Measurements from ENCODE around the gene VPS25. TPM values are rescaled to one million over a fixed set of nuclear protein-coding genes. Genes with fewer than 3 reads are reported as not detected.

VPS25 gene
- total RNA-seq, 2 donors from 2014 or later, result 114 to 126 TPM

- peaks cover 38% of the 10 kb centered on the region for H3K27me3 ChIP-seq (ENCODE audit: control insufficient read depth, insufficient read depth, low read length, poor library complexity, severe bottlenecking)
- Mint-ChIP-seq H3K4me1 (peaks cover 19% of the 10 kb centered on the region), H3K27me3 (ENCODE audit: insufficient read depth) (peaks cover 50% of the 10 kb centered on the region), H3K27ac (no peak overlapping the region), H3K36me3 (ENCODE audit: low read depth) (peaks cover 12% of the 10 kb centered on the region), H3K9me3 (no peaks in the 10 kb centered on the region), H3K4me3 (peak overlapping the region; percentile 57)
- H3K9ac ChIP-seq (ENCODE audit: extremely low read depth, low read length, poor library complexity, severe bottlenecking), result no peak overlapping the region
- no peak overlapping the region for H3K27ac ChIP-seq (ENCODE audit: low read depth, low read length)
- WGBS, 2 experiments (ENCODE audit: insufficient coverage in 1 of 2, insufficient read length in 1 of 2), result 86 to 89% methylated on average over 3 to 10 of the region's 10 CpGs
- no peaks in the 10 kb centered on the region for H3K4me1 ChIP-seq (ENCODE audit: control insufficient read depth, insufficient read depth, low read length)
- H3K36me3 ChIP-seq (ENCODE audit: control insufficient read depth, insufficient read depth, low read length), result peaks cover 10% of the 10 kb centered on the region
- no peaks in the 10 kb centered on the region for H3K9me3 ChIP-seq (ENCODE audit: control insufficient read depth, low read length)
- no peak for DNase-seq
- no peak for TF ChIP-seq CTCF (conservative IDR thresholded peaks at IDR 0.05)
- peak overlapping the region; percentile 71 for H3K4me3 ChIP-seq (ENCODE audit: low read length)
These were observed 8.5 kb downstream of the VPS25 start for GRCh38 chr17:42781639-42782165.

GRCh38 chr17:42782166-42783061 lies 9.2 kb downstream of the VPS25 start:
- DNase-seq, result no peak
- no peak overlapping the region for H3K4me3 Mint-ChIP-seq
- H3K9me3 ChIP-seq (ENCODE audit: control insufficient read depth, low read length), result no peaks in the 10 kb centered on the region
- H3K9ac ChIP-seq (ENCODE audit: extremely low read depth, low read length, poor library complexity, severe bottlenecking), result no peak overlapping the region
- H3K27me3 ChIP-seq (ENCODE audit: control insufficient read depth, insufficient read depth, low read length, poor library complexity, severe bottlenecking), result peaks cover 38% of the 10 kb centered on the region
- H3K36me3 ChIP-seq (ENCODE audit: control insufficient read depth, insufficient read depth, low read length), result peaks cover 9% of the 10 kb centered on the region
- 89 to 90% methylated on average over 11 to 25 of the region's 29 CpGs for WGBS, 2 experiments (ENCODE audit: insufficient coverage in 1 of 2, insufficient read length in 1 of 2)
- TF ChIP-seq CTCF (conservative IDR thresholded peaks at IDR 0.05), result no peak
- peaks cover 9% of the 10 kb centered on the region for H3K36me3 Mint-ChIP-seq (ENCODE audit: low read depth)
- no peak overlapping the region for H3K27ac ChIP-seq (ENCODE audit: low read depth, low read length)
- peaks cover 19% of the 10 kb centered on the region for H3K4me1 Mint-ChIP-seq
- H3K4me1 ChIP-seq (ENCODE audit: control insufficient read depth, insufficient read depth, low read length), result no peaks in the 10 kb centered on the region
- peaks cover 56% of the 10 kb centered on the region for H3K27me3 Mint-ChIP-seq (ENCODE audit: insufficient read depth)
- no peak overlapping the region for H3K4me3 ChIP-seq (ENCODE audit: low read length)
- H3K27ac Mint-ChIP-seq, result no peak overlapping the region
- no peaks in the 10 kb centered on the region for H3K9me3 Mint-ChIP-seq

GRCh38 chr17:42783062-42783790 lies 10.0 kb downstream of the VPS25 start:
- Histone ChIP-seq H3K9ac (ENCODE audit: extremely low read depth, low read length, poor library complexity, severe bottlenecking) (no peak overlapping the region), H3K27me3 (ENCODE audit: control insufficient read depth, insufficient read depth, low read length, poor library complexity, severe bottlenecking) (peaks cover 38% of the 10 kb centered on the region), H3K27ac (ENCODE audit: low read depth, low read length) (no peak overlapping the region), H3K4me3 (ENCODE audit: low read length) (no peak overlapping the region), H3K9me3 (ENCODE audit: control insufficient read depth, low read length) (no peaks in the 10 kb centered on the region), H3K36me3 (ENCODE audit: control insufficient read depth, insufficient read depth, low read length) (peaks cover 3% of the 10 kb centered on the region), H3K4me1 (ENCODE audit: control insufficient read depth, insufficient read depth, low read length) (no peaks in the 10 kb centered on the region)
- peaks cover 63% of the 10 kb centered on the region for H3K27me3 Mint-ChIP-seq (ENCODE audit: insufficient read depth)
- H3K4me3 Mint-ChIP-seq, result no peak overlapping the region
- H3K4me1 Mint-ChIP-seq, result peaks cover 19% of the 10 kb centered on the region
- peak; percentile 65 for DNase-seq
- H3K36me3 Mint-ChIP-seq (ENCODE audit: low read depth), result peaks cover 3% of the 10 kb centered on the region
- TF ChIP-seq CTCF (conservative IDR thresholded peaks at IDR 0.05), result no peak
- H3K9me3 Mint-ChIP-seq, result no peaks in the 10 kb centered on the region
- H3K27ac Mint-ChIP-seq, result no peak overlapping the region
- 57 to 67% methylated on average over 6 to 9 of the region's 9 CpGs for WGBS, 2 experiments (ENCODE audit: insufficient coverage in 1 of 2, insufficient read length in 1 of 2)
